IMR-90 (cell line): ENCODE results near the gene MOV10L1. TPM values are rescaled to one million over a fixed set of nuclear protein-coding genes. Genes with fewer than 3 reads are reported as not detected.

ENCODE experiments used
- ATAC-seq: fragments of 200-7000 bp; cut with Tn5 transposase; 2 replicates; pipeline ENCODE4 v1.9.1; 2020; ENCODE audit warnings: low read depth, mild to moderate bottlenecking, moderate library complexity
- BruUV-seq: library from RNA; stranded (reverse); fragments of 400-500 nt; replicated peaks from 2 replicates; lab custom pipeline; 2021; lab: Mats Ljungman, UMichigan
- CTCF ChIA-PET: fragments of 300-600 bp; formaldehyde crosslinking; extraction: SDS; loops from one replicate; lab custom pipeline; 2021; ENCODE audit warnings: antibody characterized with exemption; lab: Yijun Ruan, JAX
- POLR2A ChIA-PET: fragments of 300-600 bp; sonication (Branson Sonifier 250); formaldehyde crosslinking; loops from one replicate; lab custom pipeline; 2022; ENCODE audit warnings: antibody characterized with exemption; ENCODE audit not compliant: unreplicated experiment; lab: Charles Lee
- DNase-seq: peaks from one replicate; pipeline ENCODE4 v3.0.0; 2013
- H2AFZ ChIP-seq: replicated peaks from 2 replicates; pipeline ENCODE3; 2013; ENCODE audit warnings: low read length, mild to moderate bottlenecking; ENCODE audit not compliant: poor library complexity
- H2AK5ac ChIP-seq: 2 replicates; pipeline ENCODE4 v1.6.1; 2013; ENCODE audit warnings: low read depth, low read length, inconsistent platforms
- H2AK9ac ChIP-seq: replicated peaks from 2 replicates; pipeline ENCODE3; 2013; ENCODE audit warnings: mild to moderate bottlenecking, low read depth, low read length, moderate library complexity; ENCODE audit not compliant: poor library complexity
- H2BK120ac ChIP-seq: 2 replicates; pipeline ENCODE4 v1.6.1; 2013; ENCODE audit warnings: low read depth, low read length, inconsistent platforms
- H2BK15ac ChIP-seq: 3 replicates; pipeline ENCODE4 v1.6.1; 2013; ENCODE audit warnings: low read depth, low read length, inconsistent platforms
- H2BK20ac ChIP-seq: 2 replicates; pipeline ENCODE4 v1.6.1; 2013; ENCODE audit warnings: low read depth, mild to moderate bottlenecking, inconsistent platforms, low read length, moderate library complexity
- H2BK5ac ChIP-seq: 2 replicates; pipeline ENCODE4 v1.6.1; 2013; ENCODE audit warnings: mild to moderate bottlenecking, low read depth, low read length, inconsistent platforms; ENCODE audit not compliant: poor library complexity, severe bottlenecking
- H3K14ac ChIP-seq: replicated peaks from 2 replicates; pipeline ENCODE4 v1.6.1; 2013; ENCODE audit warnings: low read depth, low read length, inconsistent platforms
- H3K18ac ChIP-seq: 2 replicates; pipeline ENCODE4 v1.6.1; 2013; ENCODE audit warnings: low read depth, low read length, control low read depth
- H3K23ac ChIP-seq: 2 replicates; pipeline ENCODE4 v1.6.1; 2013; ENCODE audit warnings: low read depth, low read length, inconsistent platforms
- H3K27ac ChIP-seq: 2 replicates; pipeline ENCODE4 v1.5.1; 2013; ENCODE audit warnings: mild to moderate bottlenecking, control low read depth, low read length; ENCODE audit not compliant: insufficient read depth
- H3K27me3 ChIP-seq: 2 replicates; pipeline ENCODE4 v1.6.1; 2013; ENCODE audit warnings: low read length; ENCODE audit not compliant: control insufficient read depth, insufficient read depth
- H3K36me3 ChIP-seq: 2 replicates; pipeline ENCODE4 v1.6.1; 2013; ENCODE audit warnings: low read length, mixed read lengths; ENCODE audit not compliant: control insufficient read depth, insufficient read depth
- H3K4ac ChIP-seq: 2 replicates; pipeline ENCODE4 v1.6.1; 2013; ENCODE audit warnings: low read depth, low read length, inconsistent platforms
- H3K4me1 ChIP-seq: 2 replicates; pipeline ENCODE4 v1.6.1; 2013; ENCODE audit warnings: low read length, mixed read lengths; ENCODE audit not compliant: control insufficient read depth, insufficient read depth
- H3K4me2 ChIP-seq: 2 replicates; pipeline ENCODE4 v1.6.1; 2013; ENCODE audit warnings: low read depth, mild to moderate bottlenecking, control low read depth, low read length, moderate library complexity
- H3K4me3 ChIP-seq: 2 replicates; pipeline ENCODE4 v1.5.1; 2013; ENCODE audit warnings: low read depth, mild to moderate bottlenecking, control low read depth, low read length, moderate library complexity; ENCODE audit not compliant: insufficient read depth
- H3K56ac ChIP-seq: 2 replicates; pipeline ENCODE4 v1.6.1; 2013; ENCODE audit warnings: low read length, inconsistent platforms; ENCODE audit not compliant: insufficient read depth; ENCODE audit errors: extremely low read depth
- H3K79me1 ChIP-seq, 2 experiments: 2 replicates each; pipeline ENCODE4 v1.6.1; 2013; ENCODE audit warnings: low read length in 2 of 2, inconsistent platforms in 1 of 2, low read depth in 1 of 2
- H3K9ac ChIP-seq: 2 replicates; pipeline ENCODE4 v1.6.1; 2013; ENCODE audit warnings: low read depth, low read length, control low read depth
- H3K9me1 ChIP-seq: 2 replicates; pipeline ENCODE4 v1.6.1; 2013; ENCODE audit warnings: low read length, inconsistent platforms; ENCODE audit not compliant: insufficient read depth
- H3K9me3 ChIP-seq: 2 replicates; pipeline ENCODE4 v1.6.1; 2013; ENCODE audit warnings: low read length; ENCODE audit not compliant: control insufficient read depth, insufficient read depth
- H4K20me1 ChIP-seq: 2 replicates; pipeline ENCODE4 v1.6.1; 2013; ENCODE audit warnings: low read length, inconsistent platforms; ENCODE audit not compliant: insufficient read depth
- H4K5ac ChIP-seq: 2 replicates; pipeline ENCODE4 v1.6.1; 2013; ENCODE audit warnings: mild to moderate bottlenecking, low read depth, low read length, control low read depth
- H4K8ac ChIP-seq, 2 experiments: 2 replicates each; pipeline ENCODE4 v1.6.1; 2013; ENCODE audit warnings: low read depth in 2 of 2, low read length in 2 of 2, control low read depth in 1 of 2, inconsistent platforms in 1 of 2
- H4K91ac ChIP-seq: 2 replicates; pipeline ENCODE4 v1.6.1; 2013; ENCODE audit warnings: low read depth, low read length, inconsistent platforms; ENCODE audit not compliant: insufficient read depth
- BHLHE40 ChIP-seq: fragments of 150-350 bp; IDR thresholded peaks from 2 replicates; pipeline ENCODE4 v1.6.1; 2016; ENCODE audit warnings: mild to moderate bottlenecking, low read depth, low read length
- CEBPB ChIP-seq: IDR thresholded peaks from 2 replicates; pipeline ENCODE4 v1.6.1; 2012; ENCODE audit warnings: low read depth, low read length, improper control_type of control experiment
- WGBS, 2 experiments: methylation state at CpG; one replicate each; pipeline versions ENCODE4 v1.1.5 to v1.1.7; 2013; ENCODE audit warnings: missing lambda C conversion rate in 2 of 2; ENCODE audit not compliant: insufficient read length in 1 of 2; ENCODE audit errors: extremely low coverage in 2 of 2; 5-methylcytosine and 5-hydroxymethylcytosine counted together
- dilution Hi-C: fragments of 300-500 bp; cut with HindIII; formaldehyde crosslinking; loops from one replicate; pipeline ENCODE4 v1.14.3; 2018; ENCODE audit warnings: low sequenced_read_pairs; ENCODE audit not compliant: unreplicated experiment
- in situ Hi-C: fragments of 300-500 bp; cut with MboI; formaldehyde crosslinking; loops from 3 replicates; pipeline ENCODE4 v1.14.3; 2019; ENCODE audit warnings: low sequenced_read_pairs, inconsistent platforms, mixed read lengths
- intact Hi-C: fragments of 100-400 bp; cut with micrococcal nuclease; formaldehyde crosslinking; loops from 2 replicates; pipeline ENCODE4 v1.10.0; 2022
- polyA plus RNA-seq, 3 experiments: library from polyadenylated mRNA; depleted of rRNA; stranded (reverse); fragments of >200 nt; gene quantifications; 2 replicates each; pipeline ENCODE4 v1.2.3, GENCODE V29; 2012; ENCODE audit warnings: low replicate concordance in 1 of 3
- total RNA-seq: library from RNA; depleted of rRNA; stranded (reverse); fragments of >200 nt; gene quantifications from 2 replicates; pipeline ENCODE4 v1.2.3, GENCODE V29; 2012

MOV10L1 gene
- total and polyA plus RNA-seq, 2 of the 4 experiments (the other 2 are of a cell fraction), result 0.72 to 1.4 TPM

GRCh38 chr22:50140615-50141014 lies 50.8 kb downstream of the MOV10L1 start:
- no peak overlapping the region for H2BK120ac ChIP-seq
- H3K27ac ChIP-seq, result no peak overlapping the region
- no peak overlapping the region for H4K5ac ChIP-seq
- H3K23ac ChIP-seq, result no peak overlapping the region
- no peaks in the 10 kb centered on the region for H3K79me1 ChIP-seq
- peaks cover 2% of the 10 kb centered on the region; the same call in 1 of the 2 replicates for H3K9me1 ChIP-seq
- H2BK5ac ChIP-seq, result no peak overlapping the region
- no peak overlapping the region for H3K4ac ChIP-seq
- H3K4me2 ChIP-seq, result no peak overlapping the region
- whole genome bisulfite sequencing, 2 experiments, result no CpG with 5 or more reads among the region's 3 CpGs
- H2AFZ ChIP-seq, result no peak overlapping the region
- H4K20me1 ChIP-seq, result peaks cover 11% of the 10 kb centered on the region
- intact Hi-C loops (loop anchor here (5.0 kb wide), 1 partner anchor 53 kb away; the partner anchor contains the start of gene MLC1), in situ Hi-C loops (no loop called here), dilution Hi-C loops (no loop called here)
- CTCF ChIA-PET, result no interaction called here
- DNase-seq, result no peak
- no peak overlapping the region for H3K56ac ChIP-seq
- no peak for ATAC-seq
- POLR2A ChIA-PET, result no interaction called here
- H3K18ac ChIP-seq, result no peak overlapping the region
- H3K9ac ChIP-seq, result no peak overlapping the region
- peaks cover 4% of the 10 kb centered on the region for H3K27me3 ChIP-seq
- H4K8ac ChIP-seq, result no peak overlapping the region
- no peaks in the 10 kb centered on the region for H3K9me3 ChIP-seq
- H2AK9ac ChIP-seq, result no peak overlapping the region
- H2BK15ac ChIP-seq, result no peak overlapping the region
- H3K4me1 ChIP-seq, result peaks cover 18% of the 10 kb centered on the region
- no TSS peak for BruUV-seq
- H2BK20ac ChIP-seq, result no peak overlapping the region
- H3K4me3 ChIP-seq, result no peak overlapping the region
- H4K91ac ChIP-seq, result no peak overlapping the region
- H3K36me3 ChIP-seq, result peaks cover 11% of the 10 kb centered on the region; the same call in 1 of the 2 replicates
- TF ChIP-seq CEBPB (peak; percentile 90), BHLHE40 (no peak)
- H3K14ac ChIP-seq, result no peak overlapping the region
- no peak overlapping the region for H2AK5ac ChIP-seq
